ENCODE data around the gene KCNK2.

KCNK2 gene

GRCh38 chr1:215210167-215210566, 127.6 kb downstream of the KCNK2 start:
- Histone ChIP-seq H3K27me3 (ENCODE audit: insufficient read depth, low read length, poor library complexity) (no peaks in the 10 kb centered on the region), H3K9me3 (ENCODE audit: insufficient read depth, low read length, severe bottlenecking) (no peaks in the 10 kb centered on the region), H3K4me2 (ENCODE audit: insufficient read depth, low read length) (no peak overlapping the region), H3K79me2 (ENCODE audit: insufficient read depth, low read length) (no peaks in the 10 kb centered on the region), H3K9ac (ENCODE audit: low read depth, low read length) (no peak overlapping the region), H3K4me3 (ENCODE audit: low read depth in 1 of 2, low read length in 2 of 2) (no peak overlapping the region), H3K27ac (ENCODE audit: low read length) (no peak overlapping the region), H3K36me3 (ENCODE audit: insufficient read depth, low read length) (no peaks in the 10 kb centered on the region), H4K20me1 (ENCODE audit: insufficient read depth, low read length) (no peaks in the 10 kb centered on the region), H2AFZ (ENCODE audit: low read depth, low read length) (no peak overlapping the region), H3K4me1 (ENCODE audit: insufficient read depth, low read length) (no peaks in the 10 kb centered on the region)
- DNase-seq (no peak), ATAC-seq (ENCODE audit: insufficient read depth, low read depth) (no peak)
- no peak for TF ChIP-seq CTCF (IDR thresholded peaks at IDR 0.05; ENCODE audit: borderline replicate concordance, extremely low read depth, low read length, poor library complexity, severe bottlenecking)
- no peak for TF ChIP-seq EZH2 (IDR thresholded peaks at IDR 0.05; ENCODE audit: borderline replicate concordance, low read depth, low read length, severe bottlenecking)

- Histone ChIP-seq H3K9me3 (ENCODE audit: insufficient read depth, low read length, severe bottlenecking) (no peaks in the 10 kb centered on the region), H3K9ac (ENCODE audit: low read depth, low read length) (no peak overlapping the region), H3K4me1 (ENCODE audit: insufficient read depth, low read length) (no peaks in the 10 kb centered on the region), H3K4me3 (ENCODE audit: low read depth in 1 of 2, low read length in 2 of 2) (no peak overlapping the region), H3K27ac (ENCODE audit: low read length) (no peak overlapping the region), H3K27me3 (ENCODE audit: insufficient read depth, low read length, poor library complexity) (no peaks in the 10 kb centered on the region), H4K20me1 (ENCODE audit: insufficient read depth, low read length) (no peaks in the 10 kb centered on the region), H2AFZ (ENCODE audit: low read depth, low read length) (no peak overlapping the region), H3K4me2 (ENCODE audit: insufficient read depth, low read length) (no peak overlapping the region), H3K36me3 (ENCODE audit: insufficient read depth, low read length) (no peaks in the 10 kb centered on the region), H3K79me2 (ENCODE audit: insufficient read depth, low read length) (no peaks in the 10 kb centered on the region)
- TF ChIP-seq CTCF (IDR thresholded peaks at IDR 0.05; ENCODE audit: borderline replicate concordance, extremely low read depth, low read length, poor library complexity, severe bottlenecking) = no peak
- TF ChIP-seq EZH2 (IDR thresholded peaks at IDR 0.05; ENCODE audit: borderline replicate concordance, low read depth, low read length, severe bottlenecking) = no peak
- DNase-seq (no peak), ATAC-seq (ENCODE audit: insufficient read depth, low read depth) (no peak)
Measured at GRCh38 chr1:215215846-215216245, 133.3 kb downstream of the KCNK2 start.

- H3K9ac ChIP-seq (ENCODE audit: low read depth, low read length) = no peak overlapping the region
- TF ChIP-seq EZH2 (IDR thresholded peaks at IDR 0.05; ENCODE audit: borderline replicate concordance, low read depth, low read length, severe bottlenecking) (no peak), CTCF (IDR thresholded peaks at IDR 0.05; ENCODE audit: borderline replicate concordance, extremely low read depth, low read length, poor library complexity, severe bottlenecking) (no peak)
Measured at GRCh38 chr1:215219372-215219771, 136.8 kb downstream of the KCNK2 start.

GRCh38 chr1:215220346-215220745, 137.8 kb downstream of the KCNK2 start:
- Histone ChIP-seq H4K20me1 (ENCODE audit: insufficient read depth, low read length) (no peaks in the 10 kb centered on the region), H3K4me1 (ENCODE audit: insufficient read depth, low read length) (no peaks in the 10 kb centered on the region), H3K79me2 (ENCODE audit: insufficient read depth, low read length) (no peaks in the 10 kb centered on the region), H2AFZ (ENCODE audit: low read depth, low read length) (no peak overlapping the region), H3K4me2 (ENCODE audit: insufficient read depth, low read length) (no peak overlapping the region), H3K27me3 (ENCODE audit: insufficient read depth, low read length, poor library complexity) (no peaks in the 10 kb centered on the region), H3K9me3 (ENCODE audit: insufficient read depth, low read length, severe bottlenecking) (no peaks in the 10 kb centered on the region), H3K27ac (ENCODE audit: low read length) (no peak overlapping the region), H3K36me3 (ENCODE audit: insufficient read depth, low read length) (no peaks in the 10 kb centered on the region), H3K4me3 (ENCODE audit: low read depth in 1 of 2, low read length in 2 of 2) (no peak overlapping the region), H3K9ac (ENCODE audit: low read depth, low read length) (no peak overlapping the region)
- TF ChIP-seq EZH2 (IDR thresholded peaks at IDR 0.05; ENCODE audit: borderline replicate concordance, low read depth, low read length, severe bottlenecking) = no peak
- DNase-seq (no peak), ATAC-seq (ENCODE audit: insufficient read depth, low read depth) (no peak)

More at GRCh38 chr1:215219372-215219771, 136.8 kb downstream of the KCNK2 start:
- H3K79me2 ChIP-seq (ENCODE audit: insufficient read depth, low read length) = no peaks in the 10 kb centered on the region
- H3K36me3 ChIP-seq (ENCODE audit: insufficient read depth, low read length) = no peaks in the 10 kb centered on the region
- no peak overlapping the region for H2AFZ ChIP-seq (ENCODE audit: low read depth, low read length)
- no peaks in the 10 kb centered on the region for H3K4me1 ChIP-seq (ENCODE audit: insufficient read depth, low read length)
- no peaks in the 10 kb centered on the region for H3K27me3 ChIP-seq (ENCODE audit: insufficient read depth, low read length, poor library complexity)
- ATAC-seq (ENCODE audit: insufficient read depth, low read depth) (no peak), DNase-seq (no peak)
- H3K9me3 ChIP-seq (ENCODE audit: insufficient read depth, low read length, severe bottlenecking) = no peaks in the 10 kb centered on the region
- no peak overlapping the region for H3K4me3 ChIP-seq (ENCODE audit: low read depth in 1 of 2, low read length in 2 of 2)
- H3K4me2 ChIP-seq (ENCODE audit: insufficient read depth, low read length) = no peak overlapping the region
- no peaks in the 10 kb centered on the region for H4K20me1 ChIP-seq (ENCODE audit: insufficient read depth, low read length)
- no peak overlapping the region for H3K27ac ChIP-seq (ENCODE audit: low read length)
